ENCODE data around the gene LRRC61.
A peak's percentile ranks its signal among the peaks of the same experiment; 100 is the strongest.

The LRRC61 gene

DNA sequence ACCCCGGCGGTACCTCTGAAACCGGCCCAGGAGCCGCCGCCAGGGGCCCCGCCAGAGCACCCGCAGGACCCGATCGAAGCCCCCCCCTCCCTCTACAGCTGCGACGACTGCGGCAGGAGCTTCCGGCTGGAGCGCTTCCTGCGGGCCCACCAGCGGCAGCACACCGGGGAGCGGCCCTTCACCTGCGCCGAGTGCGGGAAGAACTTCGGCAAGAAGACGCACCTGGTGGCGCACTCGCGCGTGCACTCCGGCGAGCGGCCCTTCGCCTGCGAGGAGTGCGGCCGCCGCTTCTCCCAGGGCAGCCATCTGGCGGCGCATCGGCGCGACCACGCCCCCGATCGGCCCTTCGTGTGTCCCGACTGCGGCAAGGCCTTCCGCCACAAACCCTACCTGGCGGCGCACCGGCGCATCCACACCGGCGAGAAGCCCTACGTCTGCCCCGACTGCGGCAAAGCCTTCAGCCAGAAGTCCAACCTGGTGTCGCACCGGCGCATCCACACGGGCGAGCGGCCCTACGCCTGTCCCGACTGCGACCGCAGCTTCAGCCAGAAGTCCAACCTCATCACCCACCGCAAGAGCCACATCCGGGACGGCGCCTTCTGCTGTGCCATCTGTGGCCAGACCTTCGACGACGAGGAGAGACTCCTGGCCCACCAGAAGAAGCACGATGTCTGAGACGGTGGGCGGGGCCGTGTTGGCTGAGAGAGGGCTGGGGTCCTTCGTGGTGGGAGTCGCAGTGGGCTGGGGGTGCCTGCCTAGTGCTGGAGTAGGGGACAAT lies 49.3 kb downstream of the LRRC61 start:
- no peak for DNase-seq

DNA sequence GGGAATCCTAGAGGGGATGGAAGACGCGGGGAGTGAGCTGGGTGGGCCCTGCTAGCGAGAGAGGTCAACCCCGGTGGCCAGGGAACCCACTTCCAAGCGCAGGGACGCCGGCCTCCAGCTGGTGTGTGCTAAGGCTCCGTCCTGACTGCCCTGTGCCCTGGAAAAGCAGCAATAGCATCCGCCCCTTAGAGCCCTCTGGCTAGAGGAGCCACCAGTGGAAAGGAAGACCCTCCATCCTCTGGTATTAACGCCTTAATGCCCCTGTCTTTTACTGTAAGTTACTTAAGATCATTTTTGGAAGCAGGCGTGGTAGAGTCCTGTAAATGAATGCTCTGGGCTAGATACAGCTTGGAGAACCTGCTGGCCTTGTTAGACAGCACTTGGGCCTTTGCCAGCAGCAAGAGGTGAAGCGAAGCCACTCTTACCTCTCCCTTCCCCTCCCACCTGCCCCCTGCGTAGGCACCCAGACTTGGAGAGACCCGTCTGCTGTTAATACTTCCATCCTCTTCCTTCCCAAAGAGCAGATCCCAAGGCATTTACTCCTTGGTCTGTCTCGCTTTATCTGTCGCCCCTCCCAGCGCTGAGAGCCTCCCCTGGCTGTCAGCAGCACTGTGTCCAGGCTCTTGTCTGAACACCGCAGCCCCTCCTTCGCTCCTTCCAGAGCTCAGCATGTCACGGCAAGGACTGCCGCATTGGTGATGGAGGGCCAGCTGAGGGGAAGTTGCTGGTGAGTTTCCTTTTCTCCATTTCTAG lies 50.1 kb downstream of the LRRC61 start:
- DNase-seq = no peak

DNA sequence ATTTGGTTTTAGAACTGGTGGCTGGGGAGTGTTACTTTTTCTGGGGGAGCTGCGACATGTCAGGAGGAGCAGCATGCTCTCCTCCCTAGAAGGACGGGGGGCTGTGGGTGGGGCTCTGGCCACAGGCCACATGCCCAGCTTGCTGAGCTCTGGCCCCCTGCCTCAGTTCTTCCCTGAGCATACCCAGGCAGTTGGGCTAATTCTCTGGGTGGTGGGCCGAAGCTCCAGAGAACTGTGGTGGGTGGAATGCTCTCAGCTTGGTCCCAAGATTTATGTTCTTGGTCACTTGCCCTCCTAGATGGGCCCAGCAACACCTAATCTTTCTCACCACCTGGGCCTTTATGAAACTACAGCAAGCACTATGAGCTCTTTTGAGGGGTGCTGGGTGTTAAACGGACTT lies 50.9 kb downstream of the LRRC61 start:
- no peak for DNase-seq

DNA sequence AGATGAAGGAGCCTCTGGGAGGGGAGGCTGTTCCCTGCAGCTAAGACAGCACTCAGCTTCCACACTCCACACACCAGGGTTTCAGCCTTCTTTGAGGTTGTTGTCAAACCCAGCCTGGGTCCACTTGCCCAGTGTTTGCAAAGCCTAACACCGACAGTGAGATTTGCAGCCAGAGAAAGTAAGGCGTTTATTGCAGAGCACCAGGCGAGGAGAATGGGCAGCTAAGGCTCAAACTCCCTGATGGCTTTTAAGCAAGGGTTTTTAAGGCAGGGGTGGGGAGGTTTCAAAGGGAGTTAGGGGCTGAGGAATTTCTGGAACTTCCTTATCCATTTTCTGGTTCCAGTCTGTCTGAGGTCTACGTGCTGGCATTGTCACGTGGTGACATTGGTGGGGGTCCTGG lies 51.3 kb downstream of the LRRC61 start:
- no peak for DNase-seq

DNA sequence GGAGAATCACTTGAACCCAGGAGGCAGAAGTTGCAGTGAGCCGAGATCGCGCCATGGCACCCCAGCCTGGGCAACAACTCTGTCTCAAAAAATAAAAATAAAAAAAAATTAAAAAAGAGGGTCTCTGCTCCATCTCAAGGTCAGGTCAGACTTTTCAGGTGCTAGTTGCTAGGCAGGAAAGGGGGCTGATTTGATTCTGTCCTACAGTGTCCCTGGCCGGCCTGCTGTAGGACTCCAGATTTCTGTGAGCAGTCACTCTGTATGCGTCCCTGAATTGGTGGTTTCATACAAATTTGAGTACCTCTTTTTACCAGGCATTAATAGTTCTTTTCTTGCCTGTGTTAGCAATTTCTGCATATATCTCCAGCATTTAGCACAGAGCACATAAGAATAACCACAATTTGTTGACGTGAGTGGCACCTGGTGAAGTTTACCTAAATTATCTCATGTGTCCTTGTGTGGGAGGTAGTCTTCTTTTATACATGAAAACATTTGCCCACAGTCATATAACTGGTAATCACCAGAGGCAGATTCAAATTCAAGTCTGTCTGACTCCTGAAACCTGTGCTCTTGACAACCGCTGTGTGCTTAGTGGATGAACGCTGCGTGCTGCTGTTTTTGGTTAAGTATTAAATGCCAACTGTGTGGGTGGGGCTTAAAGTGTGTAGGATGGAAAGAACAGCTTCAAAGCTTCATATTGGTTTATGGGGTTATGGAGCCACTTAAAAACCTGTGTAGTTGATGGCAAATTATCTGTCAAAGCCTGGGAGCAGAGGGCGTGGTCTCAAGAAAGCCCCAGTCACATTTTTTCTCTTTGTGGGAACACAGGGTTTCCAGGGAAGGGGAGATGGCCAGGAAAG lies 52.7 kb downstream of the LRRC61 start:
- DNase-seq = no peak

DNA sequence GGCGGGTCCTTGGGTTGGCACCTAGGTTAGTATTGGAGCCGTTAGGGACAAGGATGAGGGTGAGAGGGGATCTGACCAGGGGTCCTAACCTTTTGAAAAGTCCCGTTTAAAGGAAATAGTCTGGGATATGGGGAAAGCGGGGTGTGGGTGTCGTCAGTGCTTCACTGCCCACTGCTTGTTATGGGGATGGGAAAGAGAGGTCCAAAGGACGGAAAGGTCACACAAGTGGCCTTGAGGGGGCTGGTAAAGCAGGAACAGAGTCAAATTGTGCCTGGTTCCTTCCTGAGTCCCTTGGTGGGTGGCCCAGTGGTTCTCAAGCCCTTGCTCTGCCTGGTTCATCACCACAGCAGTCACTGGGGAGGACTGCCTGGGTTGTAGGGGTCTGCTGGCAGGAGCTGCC lies 53.4 kb downstream of the LRRC61 start:
- DNase-seq = no peak

DNA sequence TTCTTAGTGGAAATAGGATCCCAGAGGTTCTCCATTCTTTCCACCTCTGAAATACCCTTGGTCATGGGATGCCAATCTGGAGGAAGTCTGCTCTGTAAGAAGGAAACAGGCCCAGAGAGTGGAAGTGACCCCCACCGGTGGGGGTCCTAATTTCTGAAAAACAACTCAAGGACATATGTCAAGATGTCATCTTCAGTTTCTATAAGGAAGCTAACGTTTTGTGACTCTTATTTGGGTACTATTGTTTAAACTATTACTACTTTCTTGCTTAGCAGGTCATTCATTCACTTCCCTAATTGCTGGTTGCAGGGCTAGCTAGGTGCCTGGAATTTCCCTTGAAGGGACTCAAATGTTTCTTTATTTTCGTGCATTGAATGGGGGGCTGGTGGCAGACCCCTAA lies 54.0 kb downstream of the LRRC61 start:
- no peak for DNase-seq

DNA sequence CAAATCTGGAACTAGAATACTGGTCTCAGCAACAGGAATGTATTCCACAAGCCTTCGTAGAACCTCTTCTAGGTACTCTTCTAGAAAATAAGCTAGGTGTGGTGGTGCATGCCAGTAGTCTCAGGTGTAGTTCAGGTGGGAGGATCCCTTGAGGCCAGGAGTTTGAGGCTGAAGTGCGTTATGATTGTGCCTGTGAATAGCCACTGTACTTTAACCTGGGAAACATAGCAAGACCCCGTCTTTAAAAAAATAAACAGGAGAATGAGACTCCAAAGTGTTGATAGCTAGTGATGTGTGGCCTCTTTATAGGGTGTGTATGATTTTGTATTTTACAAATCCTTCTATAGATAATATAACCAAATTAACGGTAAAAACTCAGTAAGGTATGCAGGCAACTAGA lies 54.5 kb downstream of the LRRC61 start:
- DNase-seq = no peak

DNA sequence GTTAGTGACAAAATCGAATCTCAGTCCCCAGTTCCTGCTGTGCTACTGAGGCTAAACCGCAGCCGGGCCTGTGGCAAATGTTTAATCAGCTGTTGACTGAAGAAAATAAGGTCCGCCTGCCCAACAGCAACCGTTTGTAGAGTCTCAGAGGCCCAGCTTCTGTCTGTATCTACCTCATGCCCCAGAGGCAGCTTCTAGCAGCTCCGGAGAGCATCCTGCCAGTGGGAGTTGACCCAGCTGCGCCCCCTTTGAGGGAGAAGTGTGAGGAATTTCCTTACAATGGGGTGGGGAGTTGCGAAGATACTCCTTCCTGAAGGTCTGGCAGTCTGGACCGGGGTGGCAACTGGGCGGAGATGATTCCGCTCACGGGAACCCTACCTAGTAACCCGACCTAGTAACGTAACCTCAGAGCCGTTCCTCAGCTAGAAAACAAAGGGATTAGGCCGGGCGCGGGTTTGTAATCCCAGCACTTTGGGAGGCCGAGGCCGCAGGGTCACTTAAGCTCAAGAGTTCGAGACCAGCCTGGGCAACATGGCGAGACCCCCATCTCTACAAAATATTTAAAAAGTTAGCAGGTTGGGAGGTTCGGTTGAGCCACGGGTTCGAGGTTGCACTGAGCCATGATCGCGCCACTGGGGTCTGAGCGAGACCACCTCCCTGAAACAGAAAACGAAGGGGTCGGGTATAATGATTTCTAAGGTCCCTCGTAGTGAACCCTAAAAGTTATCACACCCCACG lies 55.1 kb downstream of the LRRC61 start:
- DNase-seq = peak; percentile 11

DNA sequence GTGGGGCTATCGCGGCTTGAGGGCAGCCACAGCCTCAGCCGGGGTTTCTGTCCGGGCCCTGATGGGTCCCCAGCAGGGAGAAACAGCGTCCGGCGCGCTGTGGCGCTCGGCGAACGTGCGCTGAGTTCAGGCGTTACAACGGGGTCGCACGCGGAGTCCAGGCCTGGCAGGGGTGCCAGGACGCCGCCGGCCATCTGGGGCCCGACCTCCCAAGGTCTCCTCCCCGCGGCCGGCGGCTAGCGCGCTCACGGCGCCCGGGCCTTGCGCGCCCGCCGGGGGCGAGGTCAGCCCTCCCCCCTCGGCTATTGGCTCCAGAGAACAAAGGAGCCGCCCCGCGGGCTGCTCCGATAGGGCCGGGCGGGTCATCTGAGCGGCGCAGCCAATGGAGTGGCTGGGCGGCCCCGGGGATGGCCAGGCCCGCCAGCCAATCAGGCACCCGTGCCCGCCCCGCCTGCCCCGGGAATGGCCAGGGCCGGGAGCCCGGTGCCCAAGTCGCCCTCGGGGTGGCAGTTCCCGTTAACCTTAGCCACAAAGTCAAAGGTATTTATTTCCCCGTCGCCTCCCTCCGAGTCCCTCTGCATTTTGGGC lies 55.8 kb downstream of the LRRC61 start, which contains the start of gene ZNF775:
ZNF775 (plus strand) TSS at position 478 of the 588 bp plus-strand sequence. CDS start 9,141 bp downstream, outside the sequence.
- peak; percentile 87 for DNase-seq

DNA sequence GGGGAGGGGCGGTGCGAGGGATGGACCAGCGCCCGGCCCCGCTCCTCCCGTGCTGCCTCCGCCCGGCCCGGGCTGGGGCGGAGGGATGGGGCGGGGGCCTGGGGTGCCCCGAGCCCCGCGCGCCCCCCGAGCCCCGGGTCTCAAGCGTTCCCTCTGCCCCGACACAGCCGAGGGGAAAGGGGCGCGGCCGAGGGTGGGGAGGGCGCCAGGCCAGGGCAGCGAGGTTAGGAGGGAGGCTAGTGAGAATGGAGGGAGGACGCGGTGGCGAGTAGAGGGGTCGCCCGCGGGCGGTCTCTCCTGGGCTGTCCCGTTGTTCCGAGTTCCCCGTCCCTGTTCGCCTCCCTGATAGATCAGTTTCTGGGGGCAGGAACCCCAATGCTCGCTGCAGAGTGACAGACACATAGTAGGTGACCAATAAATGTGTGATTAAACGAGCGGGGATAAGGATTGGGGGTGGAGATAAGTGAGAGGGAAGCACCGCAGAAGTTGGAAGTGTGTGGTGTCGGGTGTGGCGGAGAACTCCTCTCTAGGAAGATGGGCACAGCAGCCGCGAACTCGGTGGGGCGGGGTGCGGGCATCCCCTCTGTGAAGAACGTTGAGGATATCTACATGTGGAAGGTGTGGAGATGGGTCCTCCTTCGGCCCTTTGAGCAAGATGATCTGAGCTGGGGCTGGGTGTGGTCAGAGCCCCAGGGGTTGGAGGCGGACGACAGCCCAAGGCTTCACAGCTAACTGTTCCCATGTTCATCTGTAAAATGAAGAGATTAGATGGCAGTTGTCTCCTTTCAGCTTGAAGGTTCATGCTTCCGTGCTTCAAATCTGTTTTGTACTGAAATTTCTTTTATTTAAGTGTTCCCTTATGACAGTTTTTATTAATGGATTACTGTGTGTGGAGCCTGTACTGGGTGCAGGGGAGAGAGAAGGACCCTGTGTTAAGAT lies 56.6 kb downstream of the LRRC61 start:
- DNase-seq = no peak

DNA sequence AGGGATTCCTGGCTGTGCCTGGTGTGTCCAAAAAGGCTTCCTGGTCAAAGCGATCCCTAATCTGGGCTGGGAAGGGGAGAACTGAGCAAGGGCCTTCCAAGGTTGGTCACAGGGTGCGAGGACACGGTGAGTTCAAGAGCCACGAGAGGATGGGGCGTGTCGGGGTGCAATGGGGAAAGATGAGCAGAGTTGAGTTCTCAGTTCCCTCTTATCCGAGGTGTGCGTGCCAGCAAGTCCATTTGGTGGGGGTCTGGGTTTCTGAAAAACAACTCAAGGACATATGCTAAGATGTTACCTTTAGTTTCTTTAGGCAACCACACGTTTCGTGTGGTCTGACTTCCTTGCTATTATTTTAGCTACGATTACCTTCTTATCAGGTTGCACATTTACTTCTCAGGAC lies 57.3 kb downstream of the LRRC61 start:
- no peak for DNase-seq

DNA sequence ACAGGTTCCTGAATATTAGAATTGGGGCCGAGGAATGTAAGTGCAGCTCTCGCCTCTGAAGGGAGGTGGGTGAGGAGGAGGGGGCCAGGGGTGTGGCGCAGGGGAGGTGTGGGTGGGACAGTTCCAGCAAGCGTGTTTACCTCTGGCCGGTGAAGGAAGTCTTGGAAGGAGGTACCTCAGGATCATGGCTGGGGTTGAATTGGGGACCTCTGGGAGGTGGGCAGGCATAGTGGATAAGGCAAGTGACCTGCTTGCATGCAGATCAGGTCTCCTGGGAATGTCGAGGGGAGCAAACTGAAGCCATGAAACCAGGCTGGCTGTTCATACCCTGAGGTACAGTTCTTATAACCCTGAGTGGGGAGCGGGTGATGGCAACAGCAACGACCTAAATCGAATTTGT lies 57.9 kb downstream of the LRRC61 start:
- DNase-seq = no peak

DNA sequence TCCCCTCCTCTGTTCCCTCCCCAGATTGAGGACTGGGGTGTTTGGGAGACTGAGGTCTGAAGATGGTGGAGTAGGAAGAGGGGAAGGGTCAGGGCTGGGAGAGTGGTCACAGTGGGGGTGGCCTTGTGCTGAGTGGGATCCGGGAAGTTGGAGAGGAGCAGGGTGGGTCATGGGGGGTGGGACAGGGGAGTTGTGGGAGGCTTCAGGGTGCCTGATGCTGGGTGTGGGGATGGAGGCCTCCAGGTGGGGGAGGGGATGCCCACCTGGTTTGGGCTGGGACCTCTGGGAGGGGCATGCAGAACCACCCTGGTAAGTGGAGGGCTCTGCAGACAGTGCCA lies 58.6 kb downstream of the LRRC61 start:
- DNase-seq = no peak

DNA sequence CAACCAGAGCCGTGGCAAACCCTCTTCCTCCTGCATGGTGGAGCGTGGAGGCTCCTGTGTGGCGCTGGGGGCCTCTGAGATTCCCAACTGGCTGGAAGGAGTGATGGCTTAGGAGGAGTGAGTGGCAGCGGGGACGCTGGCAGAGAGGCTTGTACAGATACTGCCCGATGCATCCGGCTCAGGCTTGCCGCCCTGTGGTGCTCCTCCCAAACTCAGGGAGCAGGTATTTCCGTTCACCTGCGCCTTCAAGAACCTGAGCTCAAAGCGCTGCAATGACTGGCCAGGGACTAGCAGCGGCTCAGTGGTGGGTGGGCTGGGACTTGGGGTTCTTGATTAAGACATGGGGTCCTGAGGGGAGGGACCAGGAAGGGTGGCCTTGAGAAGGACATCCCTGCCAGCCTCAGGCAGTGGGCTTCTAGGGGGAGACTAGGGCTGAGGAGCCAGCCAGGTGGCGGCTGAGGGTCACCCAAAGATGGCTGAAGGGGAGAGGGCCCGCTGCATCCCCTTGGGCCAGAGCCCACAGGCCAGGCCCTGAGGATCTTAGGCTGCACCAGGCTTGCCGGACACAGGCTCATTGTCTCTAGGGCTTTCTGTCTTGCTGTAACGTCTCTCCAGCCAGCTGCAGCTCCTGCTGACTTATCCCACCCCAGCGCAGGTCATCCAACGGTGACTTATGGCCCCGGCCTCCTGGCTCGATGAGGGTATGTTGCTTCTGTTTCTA lies 59.1 kb downstream of the LRRC61 start:
- no peak for DNase-seq

DNA sequence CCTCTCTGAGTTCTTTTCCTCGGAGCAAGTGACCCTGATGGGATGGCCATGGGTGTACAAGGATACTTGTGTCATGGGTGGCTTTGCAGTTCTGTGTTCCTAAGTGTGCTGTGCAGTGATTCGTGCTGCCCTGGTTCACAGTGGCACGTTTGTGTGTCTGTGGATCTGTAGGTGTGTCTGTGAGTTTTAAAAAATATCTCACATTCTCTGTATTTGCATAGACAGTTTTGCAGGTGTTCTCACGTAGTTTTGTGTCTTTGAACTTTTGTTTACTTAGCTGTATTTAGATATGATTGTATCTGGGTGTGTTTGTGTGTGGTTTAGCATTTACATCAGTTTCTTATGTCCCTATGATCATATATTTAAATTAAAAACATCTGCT lies 59.7 kb downstream of the LRRC61 start:
- no peak for DNase-seq

DNA sequence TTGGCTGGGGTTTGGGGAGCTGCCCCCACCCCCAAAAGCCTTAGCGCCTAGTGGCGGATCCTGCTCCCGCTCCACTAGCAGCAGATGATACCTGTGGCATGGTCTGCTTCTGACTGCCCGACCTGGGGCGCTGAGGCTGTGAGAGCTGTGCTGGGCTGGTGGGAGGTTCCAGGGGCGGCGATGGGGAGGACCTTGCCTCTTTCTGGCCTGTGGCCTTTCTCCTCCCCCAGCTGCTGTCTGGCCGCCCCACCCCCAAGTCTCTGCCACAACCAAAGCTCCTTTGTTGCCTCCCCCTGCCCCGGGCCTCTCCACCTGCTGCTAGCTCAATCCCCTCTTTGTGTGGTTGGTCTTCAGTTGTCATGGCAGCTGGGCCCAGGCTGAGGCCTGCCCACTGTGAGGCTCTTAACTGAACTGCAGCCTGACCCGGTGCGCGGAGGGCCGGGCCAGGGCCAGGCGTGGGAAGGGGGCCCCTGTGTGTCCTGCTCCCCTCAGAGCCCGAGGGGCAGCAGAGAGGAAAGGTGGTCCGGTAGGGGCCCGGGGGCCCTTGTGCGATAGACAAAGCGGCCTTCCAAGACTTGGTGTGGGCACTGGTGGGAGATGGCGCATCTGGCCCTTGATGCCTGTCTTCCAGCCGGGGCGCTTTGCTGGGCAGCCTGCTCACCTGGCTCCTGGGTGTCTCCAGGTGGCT lies 60.7 kb downstream of the LRRC61 start:
- DNase-seq = no peak

DNA sequence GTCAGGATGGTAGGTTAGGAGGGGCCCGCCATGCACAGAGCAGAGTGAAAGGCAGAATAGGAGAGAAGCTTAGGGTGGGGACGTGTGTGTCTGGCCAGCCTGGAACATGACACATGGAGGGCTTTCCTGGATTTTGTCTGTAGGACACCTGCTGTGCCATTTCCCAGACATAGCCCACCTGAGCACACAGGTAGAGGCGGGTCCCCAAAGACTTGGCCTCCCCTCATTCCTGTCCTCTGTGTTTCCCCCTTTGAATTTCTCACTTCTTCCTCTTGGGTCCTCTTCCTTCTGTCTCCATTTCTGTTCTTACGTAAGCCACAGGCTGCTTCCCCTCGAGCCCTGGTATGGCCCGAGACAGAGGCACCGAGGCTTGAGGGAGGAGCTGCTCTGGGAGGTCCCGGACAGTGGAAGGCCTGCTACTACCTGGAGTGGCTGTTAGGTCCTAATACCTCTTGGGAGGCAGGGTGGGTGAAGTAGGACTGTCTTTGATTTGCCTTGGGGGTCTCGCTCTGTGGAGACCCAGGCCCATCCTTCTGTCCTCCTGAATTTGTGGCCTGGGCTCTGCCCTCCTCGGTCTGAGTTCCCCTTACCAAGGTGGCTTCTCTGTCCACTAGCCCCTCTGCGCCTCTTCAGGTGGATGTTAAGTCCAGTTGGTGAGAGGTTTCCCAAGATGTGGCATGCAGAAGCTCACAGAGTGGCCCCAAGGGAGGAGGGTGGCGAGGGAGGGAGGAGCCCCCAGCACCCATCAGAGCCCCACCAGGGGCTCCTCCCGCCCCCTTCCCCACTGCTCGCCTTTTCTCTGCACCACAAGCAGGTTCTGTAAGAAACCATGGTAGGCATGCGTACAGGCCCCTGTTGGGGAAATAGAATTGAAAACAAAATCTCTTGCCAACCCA lies 61.5 kb downstream of the LRRC61 start:
- no peak for DNase-seq

DNA sequence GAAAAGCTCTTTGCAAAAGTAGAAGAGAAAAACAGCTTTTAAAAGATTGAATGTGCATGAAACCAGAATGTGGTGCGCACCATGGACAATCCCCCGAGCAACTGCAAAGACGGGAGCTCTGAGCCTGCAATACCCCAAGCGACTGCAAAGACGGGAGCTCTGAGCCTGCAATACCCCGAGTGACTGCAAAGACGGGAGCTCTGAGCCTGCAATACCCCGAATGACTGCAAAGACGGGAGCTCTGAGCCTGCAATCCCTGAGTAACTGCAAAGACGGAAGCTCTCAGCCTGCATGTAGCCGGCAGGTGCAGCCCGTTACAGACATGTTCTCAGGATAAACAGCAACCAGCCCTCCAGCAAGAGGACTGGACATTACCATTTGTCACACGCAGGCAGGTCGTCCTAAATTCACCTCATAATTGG lies 62.2 kb downstream of the LRRC61 start:
- DNase-seq = no peak
